Endothelial cell (in vitro differentiated cells): ENCODE results near the gene PCNX2. TPM values are rescaled to one million over a fixed set of nuclear protein-coding genes. Genes with fewer than 3 reads are reported as not detected.

ENCODE experiments used
- DNase-seq: peaks from one replicate; pipeline ENCODE4 v3.0.0; 2021; ENCODE audit warnings: low spot score
- H3K27ac Mint-ChIP-seq: one replicate; pipeline ENCODE4 v1.8.0; 2021; ENCODE audit warnings: mixed read lengths, inconsistent platforms; ENCODE audit not compliant: unreplicated experiment
- H3K27me3 Mint-ChIP-seq: one replicate; pipeline ENCODE4 v1.8.0; 2021; ENCODE audit warnings: mild to moderate bottlenecking, moderate library complexity, mixed read lengths, inconsistent platforms; ENCODE audit not compliant: unreplicated experiment
- H3K36me3 Mint-ChIP-seq: one replicate; pipeline ENCODE4 v1.8.0; 2021; ENCODE audit warnings: mild to moderate bottlenecking, low read depth, mixed read lengths, inconsistent platforms; ENCODE audit not compliant: unreplicated experiment
- H3K4me1 Mint-ChIP-seq: one replicate; pipeline ENCODE4 v1.8.0; 2021; ENCODE audit warnings: mild to moderate bottlenecking, mixed read lengths, inconsistent platforms; ENCODE audit not compliant: unreplicated experiment
- H3K4me3 Mint-ChIP-seq: one replicate; pipeline ENCODE4 v1.8.0; 2021; ENCODE audit warnings: mild to moderate bottlenecking, mixed read lengths, inconsistent platforms; ENCODE audit not compliant: unreplicated experiment
- H3K9me3 Mint-ChIP-seq: one replicate; pipeline ENCODE4 v1.8.0; 2021; ENCODE audit warnings: mixed read lengths, inconsistent platforms; ENCODE audit not compliant: unreplicated experiment
- total RNA-seq: library from RNA; stranded (reverse); fragmentation: NEBNext Ultra II Directional; extraction: Animal tissue kit (Norgen Biotek cat#: 25700); gene quantifications from one replicate; pipeline ENCODE4 v1.2.1, GENCODE V29; 2021; ENCODE audit not compliant: unreplicated experiment
- TF ChIP-seq, protein P1 (sequence below): fragments of 200-600 bp; sonication (generic); IDR thresholded peaks from one replicate; pipeline ENCODE4 v1.5.0; 2021; ENCODE audit warnings: antibody characterized with exemption; ENCODE audit not compliant: unreplicated experiment

PCNX2 gene
- total RNA-seq, 1 donor from 2014 or later: 24.0 TPM

DNA sequence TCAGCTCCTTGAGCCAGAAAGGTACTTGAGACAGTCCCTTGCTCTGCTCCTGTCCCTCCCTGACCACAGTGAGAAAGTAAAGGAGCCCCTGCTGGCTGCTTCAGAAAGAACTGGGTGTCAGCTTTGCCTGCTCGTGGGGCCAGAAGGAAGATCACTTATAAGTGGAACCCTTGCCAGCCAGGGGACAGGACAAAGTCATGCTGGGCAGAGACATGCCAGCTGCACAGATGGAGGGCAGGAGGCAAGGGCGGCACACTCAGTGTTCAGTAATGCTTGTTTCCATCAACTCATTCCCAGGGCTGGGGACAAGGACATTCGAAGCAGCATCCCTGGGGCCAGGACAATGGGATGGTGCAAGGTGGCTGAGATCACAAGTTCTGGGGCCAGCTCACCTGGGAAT is 303.3 kb downstream of the PCNX2 start:
- no peak for DNase-seq
- Mint-ChIP-seq H3K27ac (no peak overlapping the region), H3K9me3 (peaks cover 14% of the 10 kb centered on the region), H3K4me1 (no peaks in the 10 kb centered on the region), H3K36me3 (peaks cover 48% of the 10 kb centered on the region), H3K27me3 (peaks cover 2% of the 10 kb centered on the region), H3K4me3 (no peak overlapping the region)
- TF ChIP-seq, protein P1, sequence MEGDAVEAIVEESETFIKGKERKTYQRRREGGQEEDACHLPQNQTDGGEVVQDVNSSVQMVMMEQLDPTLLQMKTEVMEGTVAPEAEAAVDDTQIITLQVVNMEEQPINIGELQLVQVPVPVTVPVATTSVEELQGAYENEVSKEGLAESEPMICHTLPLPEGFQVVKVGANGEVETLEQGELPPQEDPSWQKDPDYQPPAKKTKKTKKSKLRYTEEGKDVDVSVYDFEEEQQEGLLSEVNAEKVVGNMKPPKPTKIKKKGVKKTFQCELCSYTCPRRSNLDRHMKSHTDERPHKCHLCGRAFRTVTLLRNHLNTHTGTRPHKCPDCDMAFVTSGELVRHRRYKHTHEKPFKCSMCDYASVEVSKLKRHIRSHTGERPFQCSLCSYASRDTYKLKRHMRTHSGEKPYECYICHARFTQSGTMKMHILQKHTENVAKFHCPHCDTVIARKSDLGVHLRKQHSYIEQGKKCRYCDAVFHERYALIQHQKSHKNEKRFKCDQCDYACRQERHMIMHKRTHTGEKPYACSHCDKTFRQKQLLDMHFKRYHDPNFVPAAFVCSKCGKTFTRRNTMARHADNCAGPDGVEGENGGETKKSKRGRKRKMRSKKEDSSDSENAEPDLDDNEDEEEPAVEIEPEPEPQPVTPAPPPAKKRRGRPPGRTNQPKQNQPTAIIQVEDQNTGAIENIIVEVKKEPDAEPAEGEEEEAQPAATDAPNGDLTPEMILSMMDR: no peak

DNA sequence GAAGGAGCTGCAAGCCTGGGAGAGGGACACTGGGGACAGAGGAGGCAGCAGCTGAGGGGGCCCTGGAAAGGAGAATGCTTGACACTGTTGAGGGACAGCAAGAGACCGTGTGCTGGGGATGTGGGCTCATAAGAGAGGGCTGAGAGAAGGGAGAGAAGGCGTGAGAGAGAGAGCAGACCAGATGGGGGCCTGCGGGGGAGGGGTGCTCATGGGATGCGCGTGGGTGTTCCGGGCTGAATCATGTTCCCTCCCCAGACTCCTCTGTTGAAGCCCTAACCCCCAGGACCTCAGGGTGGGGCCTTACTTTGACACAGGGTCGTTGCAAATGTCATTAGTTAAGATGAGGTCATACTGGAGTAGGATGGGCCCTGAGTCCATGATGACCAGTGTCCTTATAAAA is 304.3 kb downstream of the PCNX2 start:
- no peak for DNase-seq
- Mint-ChIP-seq H3K27ac (no peak overlapping the region), H3K9me3 (peaks cover 14% of the 10 kb centered on the region), H3K27me3 (peaks cover 2% of the 10 kb centered on the region), H3K36me3 (peaks cover 38% of the 10 kb centered on the region), H3K4me3 (no peak overlapping the region), H3K4me1 (no peaks in the 10 kb centered on the region)
- TF ChIP-seq, protein P1: no peak

DNA sequence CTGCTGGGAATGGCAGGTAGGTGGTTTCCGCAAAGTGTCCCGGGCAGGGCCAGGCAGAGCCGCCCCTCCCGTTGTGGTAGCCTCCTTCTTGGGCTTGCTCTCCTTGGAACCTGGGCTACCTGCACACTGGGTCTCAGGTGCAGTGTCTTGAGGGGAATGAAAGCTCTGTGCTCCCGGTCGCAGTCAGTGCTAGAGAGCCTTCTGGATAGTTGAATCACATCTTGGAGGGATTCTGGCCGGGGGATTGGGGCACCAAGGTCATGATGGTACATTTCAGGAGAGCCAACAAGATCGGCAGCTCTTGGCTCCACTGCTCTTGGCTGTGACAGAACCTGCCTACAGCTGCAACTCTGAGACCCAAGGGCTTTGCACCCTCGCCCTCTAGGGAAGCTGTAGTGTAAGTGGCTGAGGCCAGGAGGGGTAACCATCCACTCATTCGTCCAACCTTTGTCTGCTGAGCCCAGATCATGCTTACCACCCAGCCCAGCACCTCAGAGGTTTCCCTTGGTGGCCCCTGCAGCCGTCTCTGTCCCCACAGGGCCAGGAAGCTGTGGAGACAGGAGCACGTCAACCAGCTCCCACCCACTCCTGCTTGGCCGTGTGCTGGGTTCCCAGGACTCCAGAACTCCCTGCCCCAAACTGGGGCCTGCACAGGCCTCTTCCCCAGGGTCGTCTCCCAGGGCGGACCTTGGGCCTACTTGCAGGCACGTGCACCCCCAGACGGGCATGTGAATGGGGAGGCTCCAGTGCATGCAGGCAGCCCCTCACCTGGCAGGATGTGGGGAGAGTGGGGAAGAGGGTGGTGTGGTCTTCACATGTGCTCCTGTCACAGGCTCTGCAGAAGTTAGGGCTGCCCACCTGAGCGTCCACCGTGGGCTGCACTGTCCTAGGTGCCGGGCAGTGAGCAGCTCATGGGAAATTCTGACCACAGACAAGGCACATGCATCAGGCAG is 305.1 kb downstream of the PCNX2 start:
- peaks cover 14% of the 10 kb centered on the region for H3K9me3 Mint-ChIP-seq
- H3K27ac Mint-ChIP-seq: no peak overlapping the region
- TF ChIP-seq, protein P1: no peak
- H3K27me3 Mint-ChIP-seq: peaks cover 2% of the 10 kb centered on the region
- H3K4me3 Mint-ChIP-seq: no peak overlapping the region
- no peaks in the 10 kb centered on the region for H3K4me1 Mint-ChIP-seq
- DNase-seq: no peak
- peaks cover 38% of the 10 kb centered on the region for H3K36me3 Mint-ChIP-seq

DNA sequence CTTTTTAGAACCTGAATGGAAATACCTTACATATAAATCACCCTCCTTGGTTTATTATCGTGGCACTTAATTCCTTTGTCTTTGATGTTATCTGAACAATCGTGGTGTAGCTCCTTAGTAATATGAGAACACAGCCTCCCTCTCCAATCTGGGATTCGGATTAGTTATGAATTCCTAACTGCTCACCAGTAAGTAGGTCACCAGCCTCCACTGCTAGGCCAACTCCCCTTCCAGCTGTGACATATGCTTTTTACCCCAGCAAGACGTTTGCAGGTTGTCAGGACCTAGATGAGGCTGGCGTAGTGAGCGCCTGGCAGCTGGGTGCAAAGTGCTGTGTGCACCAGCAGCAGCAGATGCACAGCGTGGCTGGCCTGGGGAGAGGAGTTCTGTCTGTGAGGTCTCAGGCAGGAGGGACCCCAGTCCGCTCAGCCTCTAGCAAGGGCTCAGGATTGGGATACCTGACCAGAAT is 306.9 kb downstream of the PCNX2 start:
- Mint-ChIP-seq H3K27me3 (peaks cover 4% of the 10 kb centered on the region), H3K4me3 (no peak overlapping the region), H3K9me3 (peaks cover 6% of the 10 kb centered on the region), H3K36me3 (peaks cover 32% of the 10 kb centered on the region), H3K27ac (no peak overlapping the region), H3K4me1 (no peaks in the 10 kb centered on the region)
- TF ChIP-seq, protein P1: no peak
- no peak for DNase-seq

DNA sequence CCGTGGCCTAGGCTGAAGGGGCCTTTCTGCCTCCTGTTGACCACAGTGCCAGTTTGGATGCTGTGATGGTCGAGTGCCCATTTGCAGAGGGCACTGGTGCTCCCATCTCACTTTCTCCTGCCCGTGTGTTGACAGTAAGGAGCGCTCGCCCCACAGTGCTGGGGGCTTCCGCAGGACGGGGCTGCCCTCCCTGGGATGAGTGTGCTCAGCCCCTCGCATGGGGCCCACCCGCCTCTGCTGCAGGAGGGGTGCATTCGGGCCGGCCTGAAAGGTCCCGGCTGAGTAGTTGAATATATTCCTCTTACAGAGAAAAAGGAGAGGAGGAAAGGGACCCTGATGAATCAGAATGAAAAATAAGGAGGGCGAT is 307.8 kb downstream of the PCNX2 start:
- no peaks in the 10 kb centered on the region for H3K9me3 Mint-ChIP-seq
- H3K27me3 Mint-ChIP-seq: peaks cover 4% of the 10 kb centered on the region
- no peak for DNase-seq
- H3K36me3 Mint-ChIP-seq: peaks cover 23% of the 10 kb centered on the region
- no peak overlapping the region for H3K4me3 Mint-ChIP-seq
- H3K4me1 Mint-ChIP-seq: no peaks in the 10 kb centered on the region
- TF ChIP-seq, protein P1: no peak
- no peak overlapping the region for H3K27ac Mint-ChIP-seq
